Activated naive CD8-positive, alpha-beta T cell treated with anti-CD3 and anti-CD28 coated beads, Interleukin-2, amount 10 ng/mL, durations not matched to agents 7 days and 5 days (primary cell): Measurements from ENCODE around the gene PTX3. TPM values are rescaled to one million over a fixed set of nuclear protein-coding genes. Genes with fewer than 3 reads are reported as not detected.

Source experiments
- ATAC-seq: fragments of 150-1000 bp; cut with Tn5 transposase; one replicate; pipeline ENCODE4 v1.10.0; 2021; ENCODE audit warnings: low read depth, moderate library complexity
- POLR2A ChIA-PET: fragments of 350-600 bp; sonication (Branson Sonifier 250); formaldehyde crosslinking; loops from one replicate; lab custom pipeline; 2021; ENCODE audit warnings: antibody characterized with exemption; lab: Charles Lee
- DNase-seq: peaks from one replicate; pipeline ENCODE4 v3.0.0; 2021
- H3K27ac Mint-ChIP-seq: one replicate; pipeline ENCODE4 v1.8.0; 2022; ENCODE audit warnings: mild to moderate bottlenecking, mixed read lengths
- H3K27me3 Mint-ChIP-seq: one replicate; pipeline ENCODE4 v1.8.0; 2022; ENCODE audit warnings: mild to moderate bottlenecking, moderate library complexity, mixed read lengths
- H3K36me3 Mint-ChIP-seq: one replicate; pipeline ENCODE4 v1.8.0; 2021; ENCODE audit warnings: mild to moderate bottlenecking, mixed read lengths
- H3K4me1 Mint-ChIP-seq: one replicate; pipeline ENCODE4 v1.8.0; 2021; ENCODE audit warnings: mixed read lengths
- H3K4me3 Mint-ChIP-seq: one replicate; pipeline ENCODE4 v1.8.0; 2022; ENCODE audit warnings: mild to moderate bottlenecking, moderate library complexity, mixed read lengths
- H3K9me3 Mint-ChIP-seq: one replicate; pipeline ENCODE4 v1.8.0; 2021; ENCODE audit warnings: mixed read lengths
- total RNA-seq, 2 experiments: library from RNA; stranded (reverse); gene quantifications; one replicate each; pipeline ENCODE4 v1.2.3, GENCODE V29; 2021

PTX3 gene
- total RNA-seq, 2 experiments from 2014 or later = 0.14 to 0.40 TPM

GRCh38 chr3:157469561-157470294, 33.1 kb downstream of the PTX3 start:
- Mint-ChIP-seq H3K36me3 (no peaks in the 10 kb centered on the region), H3K27me3 (no peaks in the 10 kb centered on the region), H3K4me1 (no peaks in the 10 kb centered on the region), H3K27ac (no peak overlapping the region), H3K4me3 (no peak overlapping the region), H3K9me3 (no peaks in the 10 kb centered on the region)
- POLR2A ChIA-PET = no interaction called here
- no peak for ATAC-seq
- no peak for DNase-seq

DNA sequence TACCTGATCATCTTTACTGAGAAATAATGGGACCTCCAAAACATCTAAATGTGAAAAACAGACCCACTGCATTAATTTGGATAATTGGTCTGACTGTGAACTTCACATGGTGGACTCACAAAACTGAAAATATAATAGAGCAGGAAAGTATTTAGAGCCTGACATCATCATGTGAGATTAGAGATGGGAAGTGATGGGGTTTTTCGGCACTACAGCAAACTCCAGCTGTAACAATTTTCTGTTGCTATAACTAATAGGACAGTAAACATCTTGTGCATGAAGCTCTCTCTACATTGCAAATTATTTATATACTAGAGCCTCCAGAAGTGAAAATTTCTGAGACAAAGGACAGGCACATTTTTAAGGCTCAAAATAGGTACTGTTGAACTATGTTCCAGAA, 34.4 kb downstream of the PTX3 start:
- no peaks in the 10 kb centered on the region for H3K4me1 Mint-ChIP-seq

GRCh38 chr3:157472648-157473047, 36.0 kb downstream of the PTX3 start:
- Mint-ChIP-seq H3K4me3 (no peak overlapping the region), H3K9me3 (no peaks in the 10 kb centered on the region), H3K36me3 (no peaks in the 10 kb centered on the region), H3K27ac (no peak overlapping the region), H3K27me3 (no peaks in the 10 kb centered on the region), H3K4me1 (no peaks in the 10 kb centered on the region)
- POLR2A ChIA-PET = no interaction called here
- DNase-seq (no peak), ATAC-seq (no peak)

More for the DNA sequence above, 34.4 kb downstream of the PTX3 start:
- H3K27ac Mint-ChIP-seq = no peak overlapping the region
- H3K9me3 Mint-ChIP-seq = no peaks in the 10 kb centered on the region
- ATAC-seq (no peak), DNase-seq (no peak)
- H3K36me3 Mint-ChIP-seq = no peaks in the 10 kb centered on the region
- no peak overlapping the region for H3K4me3 Mint-ChIP-seq
- POLR2A ChIA-PET = no interaction called here
- H3K27me3 Mint-ChIP-seq = no peaks in the 10 kb centered on the region

DNA sequence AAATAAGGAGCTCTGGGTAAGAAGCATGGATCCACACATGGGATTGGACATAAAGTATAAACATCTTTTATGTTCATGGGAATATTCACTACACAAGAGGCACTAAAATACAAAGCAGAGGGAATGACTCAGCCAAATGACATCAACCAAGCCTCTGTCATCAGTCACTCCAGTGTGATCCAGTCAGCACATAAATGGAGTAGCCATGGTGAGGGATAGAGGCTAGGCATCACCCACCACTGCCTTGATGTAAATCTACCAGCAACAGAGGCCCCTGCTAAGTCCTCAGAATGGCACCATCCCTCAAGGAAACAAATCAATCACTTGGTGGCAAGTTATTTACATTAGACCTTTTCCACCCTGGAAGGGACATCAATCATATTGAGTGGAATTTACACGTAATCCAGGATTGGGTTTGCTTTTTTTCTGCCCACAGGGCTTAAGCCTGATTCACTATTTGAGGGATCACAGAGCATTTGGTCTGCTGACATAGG, 39.3 kb downstream of the PTX3 start:
- Mint-ChIP-seq H3K36me3 (no peaks in the 10 kb centered on the region), H3K4me1 (no peaks in the 10 kb centered on the region), H3K27ac (no peak overlapping the region), H3K27me3 (peaks cover 4% of the 10 kb centered on the region), H3K4me3 (no peak overlapping the region), H3K9me3 (no peaks in the 10 kb centered on the region)
- no peak for DNase-seq
- POLR2A ChIA-PET = no interaction called here
- no peak for ATAC-seq

GRCh38 chr3:157477441-157477840, 40.8 kb downstream of the PTX3 start:
- no peak for DNase-seq
- POLR2A ChIA-PET = no interaction called here
- H3K4me3 Mint-ChIP-seq = no peak overlapping the region

DNA sequence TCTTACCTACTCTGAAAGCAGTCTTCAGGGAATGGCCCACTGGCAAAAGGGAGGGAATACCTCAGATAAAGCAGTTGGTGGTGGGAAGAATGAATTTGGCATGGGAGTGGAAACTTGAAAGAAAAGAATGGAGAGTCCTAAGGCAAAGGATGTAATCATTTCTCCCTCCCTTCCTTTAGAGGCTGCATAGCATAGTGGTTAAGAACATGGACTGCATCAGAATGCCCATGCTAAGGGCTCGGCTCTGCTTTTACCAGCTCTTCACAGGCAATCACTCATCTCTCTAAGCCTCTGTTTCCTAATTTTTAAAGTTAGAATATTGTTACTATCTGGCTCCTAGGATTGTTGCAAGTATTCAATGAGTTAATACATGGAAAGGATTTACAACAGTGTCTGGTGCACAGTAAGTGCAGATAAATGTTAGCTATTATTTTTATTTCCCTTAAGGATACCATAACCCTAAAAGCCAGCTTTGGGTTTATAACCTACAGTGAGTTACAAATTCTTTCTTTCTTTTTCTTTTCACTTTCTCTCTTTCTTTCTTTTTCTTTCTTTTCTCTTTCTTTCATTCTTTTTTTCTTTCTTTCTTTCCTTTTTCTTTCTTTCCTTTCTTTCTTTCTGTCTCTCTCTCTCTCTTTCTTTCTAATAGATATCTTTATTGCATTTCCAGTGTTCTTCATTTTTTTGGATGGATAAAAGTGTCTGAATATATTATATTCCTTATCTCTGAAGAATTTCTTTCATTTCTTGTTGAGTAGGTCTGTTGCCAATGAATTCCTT, 43.0 kb downstream of the PTX3 start:
- Mint-ChIP-seq H3K27ac (no peak overlapping the region), H3K4me3 (no peak overlapping the region), H3K4me1 (no peaks in the 10 kb centered on the region), H3K9me3 (no peaks in the 10 kb centered on the region), H3K36me3 (no peaks in the 10 kb centered on the region), H3K27me3 (peaks cover 16% of the 10 kb centered on the region)
- POLR2A ChIA-PET = no interaction called here
- DNase-seq (no peak), ATAC-seq (no peak)

More at GRCh38 chr3:157477441-157477840, 40.8 kb downstream of the PTX3 start:
- H3K9me3 Mint-ChIP-seq = no peaks in the 10 kb centered on the region
- no peaks in the 10 kb centered on the region for H3K36me3 Mint-ChIP-seq
- H3K27me3 Mint-ChIP-seq = peaks cover 9% of the 10 kb centered on the region
- H3K27ac Mint-ChIP-seq = no peak overlapping the region
- ATAC-seq = no peak
- no peaks in the 10 kb centered on the region for H3K4me1 Mint-ChIP-seq

DNA sequence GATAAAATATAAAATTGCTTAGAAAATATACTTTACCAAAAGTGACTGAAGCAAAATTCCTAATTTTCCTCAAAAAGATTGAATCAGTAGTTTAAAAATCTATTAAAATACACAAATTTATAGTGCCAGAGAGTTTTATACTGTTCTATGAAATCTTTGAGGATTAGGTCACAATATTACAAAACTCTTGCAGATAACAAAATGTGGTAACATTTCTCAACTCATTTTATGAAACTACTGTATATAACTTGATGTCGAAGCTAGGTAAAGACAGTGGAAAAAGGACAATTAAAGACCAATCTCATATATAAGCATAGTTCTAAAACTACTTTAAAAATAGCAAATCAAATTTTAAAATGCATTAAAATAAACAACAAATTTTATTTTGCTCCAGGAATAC, 50.7 kb downstream of the PTX3 start:
- Mint-ChIP-seq H3K4me1 (no peaks in the 10 kb centered on the region), H3K27ac (no peak overlapping the region), H3K27me3 (peaks cover 28% of the 10 kb centered on the region), H3K36me3 (no peaks in the 10 kb centered on the region), H3K4me3 (no peak overlapping the region), H3K9me3 (no peaks in the 10 kb centered on the region)
- DNase-seq = no peak
- POLR2A ChIA-PET = no interaction called here
- no peak for ATAC-seq

DNA sequence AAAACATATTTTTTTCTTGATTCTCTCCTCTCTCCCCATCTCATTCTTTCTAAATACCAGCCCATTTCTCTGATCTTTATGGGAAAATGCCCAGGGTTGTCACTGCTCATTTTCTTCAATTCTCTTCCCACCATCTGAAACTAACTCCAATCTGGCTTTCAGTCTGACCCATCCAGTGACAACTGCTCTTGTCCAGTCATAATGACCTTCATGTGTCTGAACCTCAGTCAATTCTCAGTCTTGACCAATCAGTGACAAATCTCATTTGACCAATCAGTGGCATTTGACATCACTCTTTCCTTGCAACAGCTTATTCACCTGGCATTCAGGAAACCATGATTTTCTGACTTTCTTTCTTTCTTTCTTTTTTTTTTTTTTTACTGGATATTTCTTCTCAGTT, 51.5 kb downstream of the PTX3 start:
- DNase-seq (no peak), ATAC-seq (no peak)
- no peak overlapping the region for H3K27ac Mint-ChIP-seq
- no peaks in the 10 kb centered on the region for H3K9me3 Mint-ChIP-seq
- H3K4me1 Mint-ChIP-seq = no peaks in the 10 kb centered on the region
- POLR2A ChIA-PET = no interaction called here
- peaks cover 28% of the 10 kb centered on the region for H3K27me3 Mint-ChIP-seq
- H3K4me3 Mint-ChIP-seq = no peak overlapping the region
- no peaks in the 10 kb centered on the region for H3K36me3 Mint-ChIP-seq

- Mint-ChIP-seq H3K4me1 (no peaks in the 10 kb centered on the region), H3K9me3 (no peaks in the 10 kb centered on the region), H3K36me3 (no peaks in the 10 kb centered on the region), H3K4me3 (no peak overlapping the region), H3K27ac (no peak overlapping the region), H3K27me3 (peaks cover 24% of the 10 kb centered on the region)
- ATAC-seq = no peak
- POLR2A ChIA-PET = no interaction called here
- no peak for DNase-seq
Observed at GRCh38 chr3:157491136-157491535, 54.5 kb downstream of the PTX3 start.

Other genes with a start within 250 kb of the PTX3 start
- not detected for gene VEPH1, start 66.6 kb downstream of the PTX3 start, total RNA-seq